ENCODE results near the gene WASF3. TPM values are rescaled to one million over a fixed set of nuclear protein-coding genes. Genes with fewer than 3 reads are reported as not detected.
"Not testable (repeated sequence)": the region's sequence is repeated elsewhere in the genome, so short reads cannot be mapped to it uniquely, and the experiment has no call there.

WASF3 gene
- total RNA-seq, 4 donors from 2014 or later: 5.9 to 37.5 (median 12.5) TPM

DNA sequence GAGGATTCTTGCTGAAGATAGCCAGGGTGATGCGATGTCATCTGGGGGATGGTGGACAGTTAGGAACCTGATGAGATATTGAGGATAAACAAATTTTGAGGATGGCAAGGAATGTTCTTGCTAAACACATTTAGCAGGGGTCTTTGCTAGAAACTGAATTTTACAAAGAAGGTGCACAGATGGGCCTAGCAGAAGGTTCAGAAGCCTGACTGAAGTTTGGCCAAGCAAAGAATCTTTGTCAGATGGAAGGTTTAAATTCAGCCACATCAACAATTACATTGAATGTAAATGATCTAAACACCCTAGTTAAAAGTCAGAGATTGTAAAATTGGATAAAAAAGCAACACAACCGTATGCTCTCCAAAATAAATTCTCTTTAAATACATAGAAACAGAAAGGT, 68.8 kb downstream of the WASF3 start:
- TF ChIP-seq, protein P1, sequence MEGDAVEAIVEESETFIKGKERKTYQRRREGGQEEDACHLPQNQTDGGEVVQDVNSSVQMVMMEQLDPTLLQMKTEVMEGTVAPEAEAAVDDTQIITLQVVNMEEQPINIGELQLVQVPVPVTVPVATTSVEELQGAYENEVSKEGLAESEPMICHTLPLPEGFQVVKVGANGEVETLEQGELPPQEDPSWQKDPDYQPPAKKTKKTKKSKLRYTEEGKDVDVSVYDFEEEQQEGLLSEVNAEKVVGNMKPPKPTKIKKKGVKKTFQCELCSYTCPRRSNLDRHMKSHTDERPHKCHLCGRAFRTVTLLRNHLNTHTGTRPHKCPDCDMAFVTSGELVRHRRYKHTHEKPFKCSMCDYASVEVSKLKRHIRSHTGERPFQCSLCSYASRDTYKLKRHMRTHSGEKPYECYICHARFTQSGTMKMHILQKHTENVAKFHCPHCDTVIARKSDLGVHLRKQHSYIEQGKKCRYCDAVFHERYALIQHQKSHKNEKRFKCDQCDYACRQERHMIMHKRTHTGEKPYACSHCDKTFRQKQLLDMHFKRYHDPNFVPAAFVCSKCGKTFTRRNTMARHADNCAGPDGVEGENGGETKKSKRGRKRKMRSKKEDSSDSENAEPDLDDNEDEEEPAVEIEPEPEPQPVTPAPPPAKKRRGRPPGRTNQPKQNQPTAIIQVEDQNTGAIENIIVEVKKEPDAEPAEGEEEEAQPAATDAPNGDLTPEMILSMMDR (IDR thresholded peaks at IDR 0.05): no peak
- no peak for TF ChIP-seq POLR2A (IDR thresholded peaks at IDR 0.05)
- H3K36me3 ChIP-seq: no peaks in the 10 kb centered on the region
- peaks cover 0 to 17% of the 10 kb centered on the region in 2 donors for H3K9me3 ChIP-seq
- no peaks in the 10 kb centered on the region for H3K27me3 ChIP-seq
- intact Hi-C loops (cut with DNase I; ENCODE audit: low total_unique reads): no loop called here
- H3K27ac ChIP-seq: no peak overlapping the region
- DNase-seq: no peak
- H3K4me1 ChIP-seq: no peaks in the 10 kb centered on the region
- H3K4me3 ChIP-seq: no peak overlapping the region

DNA sequence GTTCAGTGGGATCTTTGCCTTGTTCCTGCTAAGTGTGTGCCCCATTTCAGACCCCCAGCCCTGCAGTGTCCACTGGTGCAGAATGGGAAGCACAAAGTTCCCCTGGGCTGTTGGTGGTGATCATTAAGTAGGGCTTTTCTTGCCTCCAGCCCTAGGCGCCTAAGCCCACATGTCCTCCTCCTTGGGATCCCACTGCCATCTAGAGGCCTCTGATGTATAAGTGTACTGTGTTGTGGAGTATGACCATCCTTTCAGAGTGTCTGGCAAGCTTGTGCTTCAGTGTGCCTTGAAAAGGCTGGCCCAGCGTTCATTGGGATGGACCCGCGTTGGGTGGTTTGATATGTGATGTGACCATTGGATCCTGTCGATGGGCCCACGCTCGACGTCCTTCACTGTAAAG, 71.2 kb downstream of the WASF3 start:
- H3K27me3 ChIP-seq: no peaks in the 10 kb centered on the region
- H3K4me3 ChIP-seq: no peak overlapping the region
- no peak for TF ChIP-seq POLR2A (IDR thresholded peaks at IDR 0.05)
- TF ChIP-seq, protein P1 (IDR thresholded peaks at IDR 0.05): no peak
- H3K36me3 ChIP-seq: no peaks in the 10 kb centered on the region
- intact Hi-C loops (cut with DNase I; ENCODE audit: low total_unique reads): no loop called here
- peaks cover 0 to 12% of the 10 kb centered on the region in 2 donors for H3K9me3 ChIP-seq
- DNase-seq: no peak
- H3K4me1 ChIP-seq: no peaks in the 10 kb centered on the region
- H3K27ac ChIP-seq: no peak overlapping the region

DNA sequence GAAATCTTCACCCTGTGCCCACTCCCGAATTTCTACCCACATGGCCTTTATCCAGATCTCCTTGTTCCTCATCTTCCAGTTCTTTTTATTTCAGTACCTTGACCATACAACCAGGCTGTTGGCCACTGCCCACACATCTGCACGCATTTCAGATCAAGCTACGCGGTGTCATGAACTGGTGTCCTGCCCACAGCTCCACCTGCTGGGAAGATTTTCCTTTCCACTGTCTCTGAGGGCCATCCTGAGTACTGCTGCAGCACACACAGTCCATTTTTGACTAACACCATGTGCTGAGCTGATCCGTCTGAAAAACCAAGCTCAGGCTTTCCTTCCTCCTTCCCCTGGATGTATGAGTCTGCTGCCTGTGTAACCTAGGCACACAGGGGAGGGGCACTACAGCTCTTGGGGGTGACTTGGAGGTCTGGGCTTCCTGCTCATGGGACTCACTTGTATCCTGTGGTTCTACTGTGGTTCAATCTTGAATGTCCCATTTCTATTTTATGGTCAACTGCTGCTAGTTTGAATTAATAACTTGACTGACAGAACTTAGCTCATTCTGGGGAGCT, 71.9 kb downstream of the WASF3 start:
- Histone ChIP-seq H3K27me3 (no peaks in the 10 kb centered on the region), H3K4me1 (no peaks in the 10 kb centered on the region), H3K36me3 (no peaks in the 10 kb centered on the region), H3K27ac (no peak overlapping the region), H3K9me3 (peaks cover 0 to 5% of the 10 kb centered on the region in 2 donors), H3K4me3 (no peak overlapping the region)
- no peak for DNase-seq
- intact Hi-C loops (cut with DNase I; ENCODE audit: low total_unique reads): no loop called here
- TF ChIP-seq POLR2A (IDR thresholded peaks at IDR 0.05): no peak
- TF ChIP-seq, protein P1 (IDR thresholded peaks at IDR 0.05): no peak

DNA sequence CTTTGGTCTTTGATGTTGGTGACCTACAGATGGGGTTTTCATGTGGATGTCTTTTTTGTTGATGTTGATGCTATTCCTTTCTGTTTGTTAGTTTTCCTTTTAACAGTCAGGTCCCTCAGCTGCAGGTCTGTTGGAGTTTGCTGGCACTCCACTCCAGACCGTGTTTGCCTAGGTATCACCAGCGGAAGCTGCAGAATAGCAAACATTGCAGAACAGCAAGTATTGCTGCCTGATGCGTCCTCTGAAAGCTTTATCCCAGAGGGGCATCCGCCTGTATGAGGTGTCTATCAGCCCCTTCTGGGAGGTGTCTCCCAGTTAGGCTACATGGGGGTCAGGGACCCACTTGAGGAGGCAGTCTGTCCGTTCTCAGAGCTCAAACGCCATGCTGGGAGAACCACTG, 78.2 kb downstream of the WASF3 start:
- DNase-seq; H3K9me3 ChIP-seq; intact Hi-C loops (cut with DNase I; ENCODE audit: low total_unique reads); H3K27me3 ChIP-seq; H3K4me1 ChIP-seq; H3K27ac ChIP-seq; H3K36me3 ChIP-seq; H3K4me3 ChIP-seq: not testable (repeated sequence)

DNA sequence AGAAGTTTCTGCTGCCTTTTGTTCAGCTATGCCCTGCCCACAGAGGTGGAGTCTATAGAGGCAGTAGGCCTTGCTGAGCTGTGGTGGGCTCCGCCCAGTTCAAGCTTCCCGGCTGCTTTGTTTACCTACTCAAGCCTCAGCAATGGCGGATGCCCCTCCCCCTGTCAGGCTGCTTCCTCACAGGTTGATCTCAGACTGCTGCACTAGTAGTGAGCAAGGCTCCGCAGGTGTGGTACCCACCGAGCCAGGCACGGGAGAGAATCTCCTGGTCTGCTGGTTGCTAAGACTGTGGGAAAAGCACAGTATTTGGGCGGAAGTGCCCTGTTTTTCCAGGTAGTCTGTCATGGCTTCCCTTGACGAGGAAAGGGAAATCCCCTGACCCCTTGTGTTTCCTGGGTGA, 78.6 kb downstream of the WASF3 start:
- H3K36me3 ChIP-seq; DNase-seq; intact Hi-C loops (cut with DNase I; ENCODE audit: low total_unique reads); H3K4me3 ChIP-seq; H3K9me3 ChIP-seq; H3K27ac ChIP-seq; H3K27me3 ChIP-seq; H3K4me1 ChIP-seq: not testable (repeated sequence)

DNA sequence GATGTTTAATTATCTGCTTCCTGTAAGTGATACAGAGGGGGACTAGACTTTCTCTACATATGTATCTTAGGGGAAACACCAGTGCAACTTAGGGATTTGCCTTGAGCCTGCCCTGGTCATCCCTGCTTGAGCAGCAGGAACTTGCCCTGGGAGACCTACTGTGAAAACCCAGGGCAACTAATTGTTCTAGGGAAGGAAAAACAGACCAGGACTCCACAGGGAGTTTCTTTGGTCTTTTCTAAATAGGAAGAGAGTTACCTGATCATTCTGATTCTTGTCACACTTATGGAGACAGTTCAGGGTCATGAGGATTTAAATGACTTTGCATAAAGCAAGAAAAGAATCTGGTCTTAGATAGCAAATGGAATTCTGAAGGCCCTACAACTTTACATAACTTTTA, 89.1 kb downstream of the WASF3 start:
- no peaks in the 10 kb centered on the region for H3K27me3 ChIP-seq
- no peaks in the 10 kb centered on the region for H3K4me1 ChIP-seq
- no peak overlapping the region for H3K4me3 ChIP-seq
- H3K36me3 ChIP-seq: no peaks in the 10 kb centered on the region
- intact Hi-C loops (cut with DNase I; ENCODE audit: low total_unique reads): no loop called here
- H3K27ac ChIP-seq: no peak overlapping the region
- no peaks in the 10 kb centered on the region for H3K9me3 ChIP-seq
- TF ChIP-seq, protein P1 (IDR thresholded peaks at IDR 0.05): no peak
- no peak for TF ChIP-seq POLR2A (IDR thresholded peaks at IDR 0.05)
- no peak for DNase-seq
